ENCODE results near the gene ERC1.
A peak's percentile ranks its signal among the peaks of the same experiment; 100 is the strongest.

Gene ERC1

DNA sequence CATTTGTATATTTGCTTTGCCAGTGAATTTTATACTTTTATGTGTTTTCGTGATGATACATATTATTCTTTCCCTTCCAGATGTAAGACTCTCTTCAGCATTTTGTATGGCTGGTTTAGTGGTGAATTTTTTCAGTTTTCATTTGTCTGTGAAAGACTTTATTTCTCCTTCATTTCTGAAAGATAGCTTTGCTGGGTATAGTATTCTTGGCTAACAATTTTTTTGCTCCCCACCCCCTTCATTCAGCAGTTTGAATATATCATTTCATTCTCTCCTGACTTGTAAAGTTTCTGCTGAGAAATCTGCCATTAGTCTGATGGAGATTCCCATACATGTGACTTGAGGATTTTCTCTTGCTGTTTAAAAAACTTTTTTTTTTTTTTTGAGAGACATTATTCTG lies 72.8 kb downstream of the ERC1 start:
- H3K36me3 Mint-ChIP-seq (ENCODE audit: low read depth), result peaks cover 61% of the 10 kb centered on the region
- DNase-seq, result no peak
- no peak overlapping the region for H3K4me3 Mint-ChIP-seq
- no peaks in the 10 kb centered on the region for H3K27me3 Mint-ChIP-seq
- peaks cover 7% of the 10 kb centered on the region for H3K4me1 Mint-ChIP-seq (ENCODE audit: low read depth)
- H3K9me3 Mint-ChIP-seq, result peaks cover 33% of the 10 kb centered on the region
- H3K27ac Mint-ChIP-seq, result no peak overlapping the region

DNA sequence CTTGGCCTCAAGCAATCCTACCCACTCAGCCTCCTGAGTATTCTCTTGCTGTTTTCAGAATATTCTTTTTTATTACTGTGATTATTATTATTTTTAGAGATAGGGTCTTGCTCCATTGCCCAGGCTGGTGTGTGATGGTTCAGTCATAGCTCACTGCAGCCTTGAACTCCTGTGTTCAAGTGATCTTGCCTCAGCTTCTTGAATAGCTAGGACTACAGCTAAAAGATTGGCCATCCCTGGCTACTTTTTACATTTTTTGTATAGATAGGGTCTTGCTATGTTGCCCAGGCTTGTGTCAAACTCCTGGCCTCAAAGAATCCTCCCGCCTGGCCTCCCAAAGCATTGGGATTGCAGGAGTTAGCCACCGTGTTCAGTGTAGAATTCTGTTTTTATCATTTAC lies 73.3 kb downstream of the ERC1 start:
- Mint-ChIP-seq H3K4me3 (no peak overlapping the region), H3K27me3 (no peaks in the 10 kb centered on the region), H3K36me3 (ENCODE audit: low read depth) (peaks cover 56% of the 10 kb centered on the region), H3K27ac (no peak overlapping the region), H3K4me1 (ENCODE audit: low read depth) (peaks cover 7% of the 10 kb centered on the region), H3K9me3 (peaks cover 30% of the 10 kb centered on the region)
- DNase-seq, result no peak

DNA sequence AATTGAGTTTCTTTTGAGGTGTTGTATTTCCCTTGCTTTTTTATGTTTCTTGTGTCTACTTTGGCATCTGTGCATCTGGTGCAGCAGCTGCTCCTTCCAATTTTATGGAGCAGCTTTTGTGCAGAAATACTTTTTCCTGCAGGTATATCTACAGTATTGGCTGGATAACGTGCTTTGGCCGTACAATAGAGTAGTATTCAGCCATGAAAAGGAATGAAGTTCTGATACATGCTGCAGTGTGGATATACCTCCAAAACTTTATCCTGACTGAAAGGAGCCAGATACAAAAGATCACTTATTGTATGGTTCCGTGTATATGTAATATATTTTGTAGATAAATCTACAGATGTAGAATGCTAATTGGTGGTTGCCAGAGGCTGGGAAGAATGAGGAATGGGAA lies 74.6 kb downstream of the ERC1 start:
- Mint-ChIP-seq H3K27me3 (no peaks in the 10 kb centered on the region), H3K9me3 (peaks cover 20% of the 10 kb centered on the region), H3K4me3 (no peak overlapping the region), H3K27ac (no peak overlapping the region), H3K36me3 (ENCODE audit: low read depth) (peaks cover 47% of the 10 kb centered on the region), H3K4me1 (ENCODE audit: low read depth) (peaks cover 12% of the 10 kb centered on the region)
- DNase-seq, result no peak

DNA sequence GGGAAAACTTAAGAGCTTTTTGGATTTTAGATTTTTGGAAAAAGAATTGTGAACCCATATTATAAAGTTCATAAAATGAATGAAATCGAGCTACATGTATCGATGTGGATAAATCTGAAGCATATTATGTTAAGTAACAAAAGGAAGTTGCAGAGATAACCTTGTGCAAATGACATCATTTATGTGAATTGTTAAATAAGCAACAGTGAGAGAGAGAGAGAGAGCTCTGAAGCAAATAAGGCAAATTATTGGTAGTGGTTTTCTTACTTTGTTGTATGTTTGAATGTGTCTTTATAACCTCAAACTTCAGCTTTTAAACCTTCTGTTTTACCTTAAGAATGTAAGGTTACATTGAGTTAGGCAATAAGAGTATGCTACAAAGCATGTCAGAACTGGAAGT lies 78.8 kb downstream of the ERC1 start:
- H3K9me3 Mint-ChIP-seq, result no peaks in the 10 kb centered on the region
- no peak for DNase-seq
- H3K27ac Mint-ChIP-seq, result no peak overlapping the region
- peaks cover 22% of the 10 kb centered on the region for H3K4me1 Mint-ChIP-seq (ENCODE audit: low read depth)
- no peaks in the 10 kb centered on the region for H3K27me3 Mint-ChIP-seq
- H3K36me3 Mint-ChIP-seq (ENCODE audit: low read depth), result peaks cover 13% of the 10 kb centered on the region
- no peak overlapping the region for H3K4me3 Mint-ChIP-seq

DNA sequence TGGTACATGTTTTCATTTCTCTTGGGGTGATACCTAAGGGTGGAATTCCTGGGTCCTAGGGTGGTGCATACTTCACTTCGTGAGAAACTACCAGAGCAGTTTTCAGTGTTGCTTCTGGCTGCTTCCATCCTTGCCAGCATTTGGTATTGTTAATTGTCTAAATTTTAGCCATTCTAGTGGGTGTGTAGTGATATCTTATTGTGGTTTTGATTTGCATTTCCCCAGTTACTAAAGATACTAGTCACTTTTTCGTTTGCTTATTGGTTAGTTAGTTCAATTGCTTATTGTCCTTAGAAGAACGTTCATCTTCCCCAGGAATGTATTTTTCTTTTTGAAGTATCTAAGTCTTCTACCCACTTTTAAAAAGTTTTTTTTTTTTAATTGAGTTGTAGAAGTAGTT lies 80.2 kb downstream of the ERC1 start:
- no peaks in the 10 kb centered on the region for H3K27me3 Mint-ChIP-seq
- no peak overlapping the region for H3K4me3 Mint-ChIP-seq
- no peak overlapping the region for H3K27ac Mint-ChIP-seq
- H3K9me3 Mint-ChIP-seq, result no peaks in the 10 kb centered on the region
- no peak for DNase-seq
- peaks cover 22% of the 10 kb centered on the region for H3K4me1 Mint-ChIP-seq (ENCODE audit: low read depth)
- H3K36me3 Mint-ChIP-seq (ENCODE audit: low read depth), result peaks cover 3% of the 10 kb centered on the region

DNA sequence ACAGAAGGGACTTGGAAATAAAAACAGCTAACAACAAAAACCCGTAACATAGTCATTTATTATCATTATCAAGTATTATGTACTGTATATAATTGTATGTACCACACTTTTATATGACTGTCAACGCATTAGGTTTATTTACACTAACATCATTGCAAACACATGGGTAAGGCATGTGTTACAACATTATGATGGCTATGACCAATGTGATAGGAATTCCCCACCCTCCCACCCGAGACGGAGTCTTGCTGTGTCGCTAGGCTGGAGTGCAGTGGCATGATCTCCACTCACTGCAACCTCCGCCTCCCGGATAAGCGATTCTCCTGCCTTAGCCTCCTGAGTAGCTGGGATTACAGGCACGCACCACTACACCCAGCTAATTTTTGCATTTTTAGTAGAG lies 82.6 kb downstream of the ERC1 start:
- no peak for DNase-seq
- no peaks in the 10 kb centered on the region for H3K27me3 Mint-ChIP-seq

DNA sequence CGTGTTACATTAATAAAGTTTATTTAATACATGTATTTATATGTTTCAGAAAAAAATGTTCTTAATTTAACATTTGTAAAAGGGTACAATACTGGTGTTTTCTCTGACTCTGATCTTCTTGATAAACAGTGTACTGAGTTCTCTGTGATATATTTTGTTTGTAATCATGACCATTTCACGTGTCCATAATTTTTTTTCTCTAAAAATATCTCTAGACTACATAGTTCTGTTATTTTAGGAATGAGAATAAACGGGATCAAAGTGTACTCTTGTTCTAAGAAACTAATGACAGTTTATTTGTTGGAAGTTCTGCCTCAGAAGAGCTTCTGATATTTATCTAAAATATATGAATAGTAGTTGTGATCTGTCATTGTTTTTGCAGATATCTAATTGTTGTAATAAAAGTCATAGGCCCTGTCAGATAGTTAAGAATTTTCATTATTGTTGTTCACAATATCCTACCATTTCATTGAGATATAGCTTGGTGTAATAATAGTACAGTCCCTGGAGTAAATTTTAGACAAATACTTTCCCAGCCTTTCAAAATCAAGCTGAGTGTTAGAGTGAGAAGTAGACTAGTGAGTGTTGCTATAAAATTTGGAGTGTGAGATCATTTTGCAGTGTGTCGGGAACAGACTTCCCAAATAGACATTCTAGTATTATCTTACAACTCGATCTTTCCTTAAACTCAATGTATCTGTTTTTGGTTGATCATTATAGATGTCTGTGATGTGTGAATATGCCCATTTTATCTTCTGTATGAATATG lies 86.2 kb downstream of the ERC1 start:
- peaks cover 5% of the 10 kb centered on the region for H3K9me3 Mint-ChIP-seq
- peaks cover 5% of the 10 kb centered on the region for H3K36me3 Mint-ChIP-seq (ENCODE audit: low read depth)
- no peak overlapping the region for H3K4me3 Mint-ChIP-seq
- H3K27me3 Mint-ChIP-seq, result no peaks in the 10 kb centered on the region
- no peak for DNase-seq
- peaks cover 19% of the 10 kb centered on the region for H3K4me1 Mint-ChIP-seq (ENCODE audit: low read depth)
- no peak overlapping the region for H3K27ac Mint-ChIP-seq

More for the DNA sequence above, 82.6 kb downstream of the ERC1 start:
- Mint-ChIP-seq H3K9me3 (peaks cover 2% of the 10 kb centered on the region), H3K36me3 (ENCODE audit: low read depth) (peaks cover 3% of the 10 kb centered on the region), H3K4me3 (no peak overlapping the region), H3K4me1 (ENCODE audit: low read depth) (peaks cover 17% of the 10 kb centered on the region), H3K27ac (no peak overlapping the region)

DNA sequence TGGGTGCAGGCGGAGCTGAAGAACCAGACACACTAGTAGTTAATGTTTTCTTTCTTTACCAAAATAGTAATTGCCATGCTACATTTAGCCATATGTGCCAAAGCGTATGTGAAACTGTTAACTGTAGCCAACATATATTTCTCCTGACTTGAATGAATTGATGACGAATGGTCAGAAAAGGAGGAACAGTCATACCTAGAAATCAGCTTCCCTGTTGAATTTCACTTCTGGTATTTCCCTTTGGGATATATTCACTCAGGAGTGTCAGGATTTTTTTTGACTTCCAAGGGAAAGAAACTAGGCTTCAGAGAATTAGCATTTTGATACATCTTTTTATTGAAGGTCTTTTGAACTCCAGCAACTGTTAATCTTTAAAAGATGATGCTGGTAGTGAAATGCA lies 87.0 kb downstream of the ERC1 start:
- Mint-ChIP-seq H3K4me3 (no peak overlapping the region), H3K9me3 (peaks cover 5% of the 10 kb centered on the region), H3K27me3 (no peaks in the 10 kb centered on the region), H3K36me3 (ENCODE audit: low read depth) (peaks cover 5% of the 10 kb centered on the region), H3K27ac (no peak overlapping the region), H3K4me1 (ENCODE audit: low read depth) (peaks cover 19% of the 10 kb centered on the region)
- no peak for DNase-seq

DNA sequence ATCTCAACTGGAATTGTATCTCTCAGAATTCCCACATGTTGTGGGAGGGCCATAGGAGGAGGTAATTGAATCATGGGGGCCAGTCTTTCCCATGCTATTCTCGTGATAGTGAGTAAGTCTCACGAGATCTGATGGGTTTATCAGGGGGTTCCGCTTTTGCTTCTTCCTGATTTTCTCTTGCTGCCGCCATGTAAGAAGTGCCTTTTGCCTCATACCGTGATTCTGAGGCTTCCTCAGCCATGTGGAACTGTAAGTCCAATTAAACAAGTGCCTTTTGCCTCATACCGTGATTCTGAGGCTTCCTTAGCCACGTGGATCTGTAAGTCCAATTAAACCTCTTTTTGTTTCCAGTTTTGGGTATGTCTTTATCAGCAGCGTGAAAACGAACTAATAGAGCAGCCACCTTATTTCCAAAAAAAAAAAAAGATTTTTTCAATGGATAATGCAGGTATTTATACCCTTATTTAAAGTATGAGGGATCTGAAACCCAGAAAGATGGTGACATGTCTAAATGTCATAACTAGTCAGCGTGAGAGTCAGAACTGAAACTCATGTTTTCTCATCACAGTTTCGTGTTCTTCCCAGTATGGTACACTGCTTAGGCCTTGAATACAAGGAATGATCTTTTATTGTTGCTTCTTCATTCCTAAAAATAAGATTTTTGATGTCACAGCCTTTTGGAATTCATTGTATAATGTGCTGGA lies 89.6 kb downstream of the ERC1 start:
- H3K27ac Mint-ChIP-seq, result no peak overlapping the region
- peaks cover 5% of the 10 kb centered on the region for H3K9me3 Mint-ChIP-seq
- H3K36me3 Mint-ChIP-seq (ENCODE audit: low read depth), result peaks cover 11% of the 10 kb centered on the region
- no peak overlapping the region for H3K4me3 Mint-ChIP-seq
- no peaks in the 10 kb centered on the region for H3K27me3 Mint-ChIP-seq
- no peak for DNase-seq
- H3K4me1 Mint-ChIP-seq (ENCODE audit: low read depth), result peaks cover 16% of the 10 kb centered on the region

DNA sequence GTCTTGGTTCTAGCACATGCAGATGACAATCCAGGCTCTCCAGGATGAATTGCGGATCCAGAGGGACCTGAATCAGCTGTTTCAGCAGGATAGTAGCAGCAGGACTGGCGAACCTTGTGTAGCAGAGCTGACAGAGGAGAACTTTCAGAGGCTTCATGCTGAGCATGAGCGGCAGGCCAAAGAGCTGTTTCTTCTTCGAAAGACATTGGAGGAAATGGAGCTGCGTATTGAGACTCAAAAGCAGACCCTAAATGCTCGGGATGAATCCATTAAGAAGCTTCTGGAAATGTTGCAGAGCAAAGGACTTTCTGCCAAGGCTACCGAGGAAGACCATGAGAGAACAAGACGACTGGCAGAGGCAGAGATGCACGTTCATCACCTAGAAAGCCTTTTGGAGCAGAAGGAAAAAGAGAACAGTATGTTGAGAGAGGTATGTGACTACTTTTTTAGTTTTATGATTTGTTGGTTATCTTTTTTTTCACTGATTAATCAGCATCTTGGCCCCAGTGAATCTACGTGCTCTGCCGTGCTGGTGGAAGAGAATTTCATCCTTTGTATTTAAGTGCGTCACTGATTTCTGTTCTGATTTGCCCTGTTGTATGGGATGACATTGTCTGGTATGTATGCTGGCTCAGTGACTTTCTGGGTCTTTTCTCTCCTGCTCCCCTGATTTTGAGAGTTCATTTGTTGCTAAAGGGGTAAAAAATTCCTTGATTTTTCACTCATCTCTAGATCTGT lies 92.3 kb downstream of the ERC1 start:
- no peak for DNase-seq
- H3K4me3 Mint-ChIP-seq, result no peak overlapping the region
- no peak overlapping the region for H3K27ac Mint-ChIP-seq
- H3K27me3 Mint-ChIP-seq, result no peaks in the 10 kb centered on the region
- peaks cover 11% of the 10 kb centered on the region for H3K36me3 Mint-ChIP-seq (ENCODE audit: low read depth)
- peaks cover 16% of the 10 kb centered on the region for H3K4me1 Mint-ChIP-seq (ENCODE audit: low read depth)
- peaks cover 5% of the 10 kb centered on the region for H3K9me3 Mint-ChIP-seq

DNA sequence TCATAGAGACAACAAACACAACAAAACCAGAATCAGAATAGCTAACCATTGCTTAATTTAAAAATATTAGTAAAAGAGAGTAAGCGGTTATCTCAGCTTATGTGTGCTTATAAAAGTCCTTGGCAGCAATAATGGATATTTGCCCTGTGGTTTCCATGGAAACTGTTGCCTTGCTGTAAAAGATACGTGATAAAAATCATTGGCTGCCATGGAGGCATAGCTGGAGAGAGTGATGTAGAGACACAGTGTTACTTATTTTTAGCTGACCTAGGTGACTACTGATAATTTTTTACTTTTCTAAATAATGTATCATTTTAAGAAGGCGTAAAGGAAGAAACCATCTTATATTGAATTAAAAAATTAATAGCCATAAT lies 92.9 kb downstream of the ERC1 start:
- H3K9me3 Mint-ChIP-seq, result peaks cover 3% of the 10 kb centered on the region
- peaks cover 16% of the 10 kb centered on the region for H3K4me1 Mint-ChIP-seq (ENCODE audit: low read depth)
- H3K27ac Mint-ChIP-seq, result no peak overlapping the region

DNA sequence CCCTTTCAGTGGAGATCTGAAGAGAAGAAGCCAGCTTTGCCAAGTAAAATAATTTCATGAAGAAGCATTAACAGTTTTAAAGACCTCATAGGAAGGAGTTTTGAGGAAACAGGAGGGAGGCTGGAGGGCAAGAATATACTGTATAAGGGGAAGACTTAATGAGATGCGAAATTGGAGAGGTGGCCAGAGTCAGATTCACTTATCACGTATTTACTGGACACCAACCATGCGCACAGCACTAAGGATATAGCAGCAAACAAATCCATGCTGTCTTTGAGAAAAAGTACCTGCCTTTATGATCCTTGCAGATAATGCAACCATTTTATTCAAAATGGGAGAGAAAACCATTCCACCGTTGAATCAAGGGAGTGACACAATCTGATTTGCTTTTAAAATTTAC lies 100.3 kb downstream of the ERC1 start:
- no peak overlapping the region for H3K27ac Mint-ChIP-seq
- no peaks in the 10 kb centered on the region for H3K27me3 Mint-ChIP-seq
- no peak overlapping the region for H3K4me3 Mint-ChIP-seq
- no peak for DNase-seq
- no peaks in the 10 kb centered on the region for H3K36me3 Mint-ChIP-seq (ENCODE audit: low read depth)
- H3K4me1 Mint-ChIP-seq (ENCODE audit: low read depth), result peaks cover 16% of the 10 kb centered on the region
- H3K9me3 Mint-ChIP-seq, result no peaks in the 10 kb centered on the region

More for the DNA sequence above, 92.9 kb downstream of the ERC1 start:
- Mint-ChIP-seq H3K27me3 (no peaks in the 10 kb centered on the region), H3K4me3 (no peak overlapping the region), H3K36me3 (ENCODE audit: low read depth) (peaks cover 11% of the 10 kb centered on the region)
- DNase-seq, result no peak

DNA sequence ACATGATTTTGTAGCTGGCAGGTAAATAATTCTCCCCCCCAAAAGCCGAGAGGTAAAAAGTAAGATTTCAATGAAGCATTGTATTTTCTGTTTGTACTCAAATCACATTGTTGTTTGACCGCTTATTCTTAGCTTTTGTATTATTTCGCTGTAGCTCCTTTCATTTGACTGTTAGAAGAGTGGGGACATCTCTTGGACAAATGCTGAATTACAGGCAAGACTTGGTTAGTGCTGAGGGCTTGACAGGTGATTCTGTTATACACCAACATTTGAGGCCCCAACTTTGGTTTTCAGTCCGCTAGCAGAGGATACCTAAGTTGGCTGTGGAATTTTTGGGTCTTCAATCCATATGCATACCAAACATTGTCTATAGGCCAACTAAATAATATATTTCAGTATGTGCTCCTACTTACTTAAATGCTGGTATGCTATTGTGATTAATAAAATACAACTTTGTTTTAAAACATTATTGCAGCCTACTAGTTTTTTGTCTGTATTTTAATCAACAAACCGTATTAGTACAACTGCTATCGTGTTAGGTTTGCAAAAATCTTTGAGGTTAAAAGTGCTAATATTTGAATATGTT lies 102.2 kb downstream of the ERC1 start:
- H3K9me3 Mint-ChIP-seq, result no peaks in the 10 kb centered on the region
- no peak for DNase-seq
- H3K27me3 Mint-ChIP-seq, result no peaks in the 10 kb centered on the region
- H3K27ac Mint-ChIP-seq, result no peak overlapping the region
- H3K4me1 Mint-ChIP-seq (ENCODE audit: low read depth), result peaks cover 25% of the 10 kb centered on the region
- no peaks in the 10 kb centered on the region for H3K36me3 Mint-ChIP-seq (ENCODE audit: low read depth)
- no peak overlapping the region for H3K4me3 Mint-ChIP-seq

DNA sequence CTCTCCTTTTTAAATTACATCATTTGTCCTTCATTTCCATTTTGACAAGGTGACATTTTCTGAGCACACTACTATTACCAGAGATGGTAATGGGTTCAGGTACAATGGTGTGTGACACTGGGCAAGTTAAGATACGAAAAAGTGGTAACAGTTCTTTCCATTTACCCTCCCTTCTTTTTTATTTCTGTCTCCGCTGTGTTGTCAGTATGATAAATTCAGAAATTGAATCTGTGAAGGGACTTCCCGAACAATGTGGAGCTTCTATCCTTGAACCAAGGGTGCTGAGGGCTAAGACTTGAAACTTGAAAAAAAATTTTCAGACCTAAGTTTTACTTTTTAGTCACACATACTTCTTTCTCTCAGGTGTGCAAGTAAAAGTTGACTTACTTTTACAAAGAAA lies 103.7 kb downstream of the ERC1 start:
- H3K27me3 Mint-ChIP-seq, result no peaks in the 10 kb centered on the region
- H3K9me3 Mint-ChIP-seq, result no peaks in the 10 kb centered on the region
- no peaks in the 10 kb centered on the region for H3K36me3 Mint-ChIP-seq (ENCODE audit: low read depth)
- peak overlapping the region; percentile 82 for H3K27ac Mint-ChIP-seq
- DNase-seq, result no peak
- H3K4me3 Mint-ChIP-seq, result no peak overlapping the region
- H3K4me1 Mint-ChIP-seq (ENCODE audit: low read depth), result peaks cover 40% of the 10 kb centered on the region
